ENCODE data around the gene RUNX2.
"Not testable (repeated sequence)": the region's sequence is repeated elsewhere in the genome, so short reads cannot be mapped to it uniquely, and the experiment has no call there.

Gene RUNX2

DNA sequence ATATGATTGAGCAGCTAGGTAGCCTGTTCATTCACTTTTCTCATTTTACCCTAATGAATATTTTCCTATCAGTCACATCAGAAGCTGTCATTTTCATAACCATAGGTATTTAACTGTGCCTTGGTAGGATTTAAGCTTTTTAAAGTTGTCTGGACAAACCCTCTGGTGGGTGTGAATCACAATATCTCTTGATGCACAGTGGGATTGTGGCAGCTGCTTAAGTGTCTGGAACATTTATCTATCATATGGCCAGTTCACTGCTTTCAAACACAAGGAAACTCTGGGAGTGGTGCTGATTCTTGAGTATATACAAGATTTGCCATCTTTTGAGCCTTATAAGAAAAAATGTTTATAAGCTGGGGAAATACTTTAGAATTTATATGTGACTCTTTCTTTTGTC is 136.6 kb downstream of the RUNX2 start:
- no peaks in the 10 kb centered on the region for H3K4me1 ChIP-seq (ENCODE audit: control insufficient read depth, insufficient read depth, low read length)
- TF ChIP-seq SP2 (tag by site-specific recombination; IDR thresholded peaks at IDR 0.05) (no peak), ZNF133 (tag by site-specific recombination; IDR thresholded peaks at IDR 0.05) (no peak), ZNF169 (tag by site-specific recombination; IDR thresholded peaks at IDR 0.05) (no peak)
- no peak overlapping the region for H3K4me3 ChIP-seq (ENCODE audit: low read depth, low read length)
- ChIA-PET CTCF (interaction anchor here (0.6 kb wide), 2 partner anchors 9 to 153 kb away, joined by 3 to 6 read pairs; no protein-coding TSS in a partner anchor), POLR2A (no interaction called here)
- H3K27ac ChIP-seq (ENCODE audit: extremely low read depth, low read depth, low read length), result no peak overlapping the region
- H3K36me3 ChIP-seq (ENCODE audit: control insufficient read depth in 2 of 2, insufficient read depth in 1 of 2, low read length in 2 of 2), result no peaks in the 10 kb centered on the region
- no peaks in the 10 kb centered on the region for H3K9me3 ChIP-seq (ENCODE audit: control insufficient read depth, insufficient read depth, low read depth, low read length)

DNA sequence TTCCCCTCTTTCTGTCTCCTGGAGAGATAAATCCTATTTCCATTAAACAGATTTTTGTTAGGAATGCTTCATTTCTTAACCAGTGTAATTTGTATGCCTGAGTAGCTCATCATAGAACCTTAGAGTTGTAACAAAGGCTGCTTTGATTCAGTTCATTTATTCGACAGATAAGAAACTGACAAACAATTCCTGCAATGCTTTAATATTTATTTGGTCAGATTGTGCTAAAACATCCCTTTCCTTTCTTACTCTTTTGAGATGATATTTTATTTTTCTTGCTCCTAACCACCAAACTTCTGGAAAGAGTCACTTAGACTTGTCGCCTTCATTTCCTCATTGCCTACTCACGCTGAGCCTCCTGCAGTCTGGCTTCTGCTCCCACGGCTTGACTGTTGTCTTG is 138.6 kb downstream of the RUNX2 start:
- Histone ChIP-seq H3K36me3 (ENCODE audit: control insufficient read depth in 2 of 2, insufficient read depth in 1 of 2, low read length in 2 of 2) (no peaks in the 10 kb centered on the region), H3K9me3 (ENCODE audit: control insufficient read depth, insufficient read depth, low read depth, low read length) (no peaks in the 10 kb centered on the region), H3K4me1 (ENCODE audit: control insufficient read depth, insufficient read depth, low read length) (no peaks in the 10 kb centered on the region), H3K4me3 (ENCODE audit: low read depth, low read length) (no peak overlapping the region), H3K27ac (ENCODE audit: extremely low read depth, low read depth, low read length) (no peak overlapping the region)
- CTCF ChIA-PET, result no interaction called here
- POLR2A ChIA-PET, result no interaction called here
- TF ChIP-seq, protein P1, sequence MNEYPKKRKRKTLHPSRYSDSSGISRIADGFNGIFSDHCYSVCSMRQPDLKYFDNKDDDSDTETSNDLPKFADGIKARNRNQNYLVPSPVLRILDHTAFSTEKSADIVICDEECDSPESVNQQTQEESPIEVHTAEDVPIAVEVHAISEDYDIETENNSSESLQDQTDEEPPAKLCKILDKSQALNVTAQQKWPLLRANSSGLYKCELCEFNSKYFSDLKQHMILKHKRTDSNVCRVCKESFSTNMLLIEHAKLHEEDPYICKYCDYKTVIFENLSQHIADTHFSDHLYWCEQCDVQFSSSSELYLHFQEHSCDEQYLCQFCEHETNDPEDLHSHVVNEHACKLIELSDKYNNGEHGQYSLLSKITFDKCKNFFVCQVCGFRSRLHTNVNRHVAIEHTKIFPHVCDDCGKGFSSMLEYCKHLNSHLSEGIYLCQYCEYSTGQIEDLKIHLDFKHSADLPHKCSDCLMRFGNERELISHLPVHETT (tag by site-specific recombination; IDR thresholded peaks at IDR 0.05), result no peak
- no peak for TF ChIP-seq SP3 (tag by site-specific recombination; IDR thresholded peaks at IDR 0.05)

DNA sequence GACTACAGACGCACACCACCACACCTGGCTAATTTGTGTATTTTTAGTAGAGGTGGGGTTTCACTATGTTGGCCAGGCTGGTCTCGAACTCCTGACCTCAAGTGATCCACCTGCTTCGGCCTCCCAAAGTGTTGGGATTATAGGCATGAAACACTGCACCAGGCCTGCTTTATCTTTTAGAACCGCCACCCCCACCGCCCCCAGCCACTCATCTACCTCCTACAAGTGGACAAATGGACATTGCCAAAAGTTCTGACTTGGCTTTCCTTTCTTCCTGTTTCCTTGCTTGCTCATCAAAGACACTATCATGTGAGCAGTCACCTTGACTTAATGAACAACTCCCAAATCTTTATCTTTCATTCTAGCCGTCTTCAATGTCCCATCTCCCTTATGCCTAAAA is 139.3 kb downstream of the RUNX2 start:
- H3K4me1 ChIP-seq (ENCODE audit: control insufficient read depth, insufficient read depth, low read length); H3K36me3 ChIP-seq (ENCODE audit: control insufficient read depth in 2 of 2, insufficient read depth in 1 of 2, low read length in 2 of 2); H3K9me3 ChIP-seq (ENCODE audit: control insufficient read depth, insufficient read depth, low read depth, low read length); POLR2A ChIA-PET; H3K27ac ChIP-seq (ENCODE audit: extremely low read depth, low read depth, low read length); CTCF ChIA-PET; H3K4me3 ChIP-seq (ENCODE audit: low read depth, low read length): not testable (repeated sequence)
- TF ChIP-seq EGR2 (tag by site-specific recombination; IDR thresholded peaks at IDR 0.05; ENCODE audit: low read depth) (peak; percentile 60), ZFHX2 (tag by site-specific recombination; conservative IDR thresholded peaks at IDR 0.05) (peak; percentile 68)

DNA sequence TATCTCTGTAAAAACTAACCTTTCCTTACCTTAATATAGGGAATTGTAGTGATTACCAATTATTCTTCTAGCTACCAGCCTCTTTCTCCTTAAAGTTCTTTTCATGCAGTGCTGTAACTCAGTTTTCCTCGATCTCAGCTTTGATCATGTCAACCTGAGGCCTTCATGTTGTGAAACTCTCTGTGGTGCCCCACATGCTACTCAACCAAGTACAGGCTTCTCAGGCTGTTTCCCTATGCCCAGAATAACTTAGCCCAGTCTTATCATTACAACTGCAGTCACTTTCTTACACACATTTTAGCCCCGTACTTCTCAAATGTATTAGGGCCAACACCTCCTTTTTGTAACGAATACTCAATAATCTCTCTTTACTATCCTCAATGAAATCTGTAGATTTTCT is 139.7 kb downstream of the RUNX2 start:
- ChIA-PET POLR2A (no interaction called here), CTCF (interaction anchor here (0.5 to 1.7 kb wide), 3 partner anchors 33 to 258 kb away, joined by 3 to 4 read pairs (median 4); no protein-coding TSS in a partner anchor)
- Histone ChIP-seq H3K4me1 (ENCODE audit: control insufficient read depth, insufficient read depth, low read length) (no peaks in the 10 kb centered on the region), H3K4me3 (ENCODE audit: low read depth, low read length) (no peak overlapping the region), H3K27ac (ENCODE audit: extremely low read depth, low read depth, low read length) (no peak overlapping the region), H3K9me3 (ENCODE audit: control insufficient read depth, insufficient read depth, low read depth, low read length) (no peaks in the 10 kb centered on the region), H3K36me3 (ENCODE audit: control insufficient read depth in 2 of 2, insufficient read depth in 1 of 2, low read length in 2 of 2) (no peaks in the 10 kb centered on the region)
- no peak for TF ChIP-seq ZNF2 (tag by site-specific recombination; IDR thresholded peaks at IDR 0.05)
- TF ChIP-seq EGR2 (tag by site-specific recombination; IDR thresholded peaks at IDR 0.05; ENCODE audit: low read depth), result no peak
- no peak for TF ChIP-seq ZNF10 (tag by site-specific recombination; IDR thresholded peaks at IDR 0.05)
- TF ChIP-seq SETDB1 (IDR thresholded peaks at IDR 0.05; ENCODE audit: insufficient read length, low read length), result no peak
- TF ChIP-seq ZNF664 (tag by site-specific recombination; IDR thresholded peaks at IDR 0.05), result no peak
- no peak for TF ChIP-seq ZNF202 (tag by site-specific recombination; IDR thresholded peaks at IDR 0.05; ENCODE audit: borderline replicate concordance)
- no peak for TF ChIP-seq ZNF133 (tag by site-specific recombination; IDR thresholded peaks at IDR 0.05)
- TF ChIP-seq, protein P2, sequence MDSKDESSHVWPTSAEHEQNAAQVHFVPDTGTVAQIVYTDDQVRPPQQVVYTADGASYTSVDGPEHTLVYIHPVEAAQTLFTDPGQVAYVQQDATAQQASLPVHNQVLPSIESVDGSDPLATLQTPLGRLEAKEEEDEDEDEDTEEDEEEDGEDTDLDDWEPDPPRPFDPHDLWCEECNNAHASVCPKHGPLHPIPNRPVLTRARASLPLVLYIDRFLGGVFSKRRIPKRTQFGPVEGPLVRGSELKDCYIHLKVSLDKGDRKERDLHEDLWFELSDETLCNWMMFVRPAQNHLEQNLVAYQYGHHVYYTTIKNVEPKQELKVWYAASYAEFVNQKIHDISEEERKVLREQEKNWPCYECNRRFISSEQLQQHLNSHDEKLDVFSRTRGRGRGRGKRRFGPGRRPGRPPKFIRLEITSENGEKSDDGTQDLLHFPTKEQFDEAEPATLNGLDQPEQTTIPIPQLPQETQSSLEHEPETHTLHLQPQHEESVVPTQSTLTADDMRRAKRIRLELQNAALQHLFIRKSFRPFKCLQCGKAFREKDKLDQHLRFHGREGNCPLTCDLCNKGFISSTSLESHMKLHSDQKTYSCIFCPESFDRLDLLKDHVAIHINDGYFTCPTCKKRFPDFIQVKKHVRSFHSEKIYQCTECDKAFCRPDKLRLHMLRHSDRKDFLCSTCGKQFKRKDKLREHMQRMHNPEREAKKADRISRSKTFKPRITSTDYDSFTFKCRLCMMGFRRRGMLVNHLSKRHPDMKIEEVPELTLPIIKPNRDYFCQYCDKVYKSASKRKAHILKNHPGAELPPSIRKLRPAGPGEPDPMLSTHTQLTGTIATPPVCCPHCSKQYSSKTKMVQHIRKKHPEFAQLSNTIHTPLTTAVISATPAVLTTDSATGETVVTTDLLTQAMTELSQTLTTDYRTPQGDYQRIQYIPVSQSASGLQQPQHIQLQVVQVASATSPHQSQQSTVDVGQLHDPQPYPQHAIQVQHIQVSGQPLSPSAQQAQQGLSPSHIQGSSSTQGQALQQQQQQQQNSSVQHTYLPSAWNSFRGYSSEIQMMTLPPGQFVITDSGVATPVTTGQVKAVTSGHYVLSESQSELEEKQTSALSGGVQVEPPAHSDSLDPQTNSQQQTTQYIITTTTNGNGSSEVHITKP (tag by site-specific recombination; IDR thresholded peaks at IDR 0.05), result no peak
- no peak for TF ChIP-seq ZNF837 (tag by site-specific recombination; IDR thresholded peaks at IDR 0.05)
- no peak for TF ChIP-seq MEIS1 (CRISPR knock-in tag; IDR thresholded peaks at IDR 0.05; ENCODE audit: borderline replicate concordance)
- no peak for TF ChIP-seq WT1 (tag by site-specific recombination; IDR thresholded peaks at IDR 0.05)
- no peak for TF ChIP-seq ZNF221 (tag by site-specific recombination; IDR thresholded peaks at IDR 0.05; ENCODE audit: borderline replicate concordance)
- TF ChIP-seq ZNF175 (tag by site-specific recombination; IDR thresholded peaks at IDR 0.05), result no peak
- no peak for TF ChIP-seq MZF1 (tag by site-specific recombination; IDR thresholded peaks at IDR 0.05; ENCODE audit: borderline replicate concordance)
